ENCODE measurements around the gene USP20.

DNA sequence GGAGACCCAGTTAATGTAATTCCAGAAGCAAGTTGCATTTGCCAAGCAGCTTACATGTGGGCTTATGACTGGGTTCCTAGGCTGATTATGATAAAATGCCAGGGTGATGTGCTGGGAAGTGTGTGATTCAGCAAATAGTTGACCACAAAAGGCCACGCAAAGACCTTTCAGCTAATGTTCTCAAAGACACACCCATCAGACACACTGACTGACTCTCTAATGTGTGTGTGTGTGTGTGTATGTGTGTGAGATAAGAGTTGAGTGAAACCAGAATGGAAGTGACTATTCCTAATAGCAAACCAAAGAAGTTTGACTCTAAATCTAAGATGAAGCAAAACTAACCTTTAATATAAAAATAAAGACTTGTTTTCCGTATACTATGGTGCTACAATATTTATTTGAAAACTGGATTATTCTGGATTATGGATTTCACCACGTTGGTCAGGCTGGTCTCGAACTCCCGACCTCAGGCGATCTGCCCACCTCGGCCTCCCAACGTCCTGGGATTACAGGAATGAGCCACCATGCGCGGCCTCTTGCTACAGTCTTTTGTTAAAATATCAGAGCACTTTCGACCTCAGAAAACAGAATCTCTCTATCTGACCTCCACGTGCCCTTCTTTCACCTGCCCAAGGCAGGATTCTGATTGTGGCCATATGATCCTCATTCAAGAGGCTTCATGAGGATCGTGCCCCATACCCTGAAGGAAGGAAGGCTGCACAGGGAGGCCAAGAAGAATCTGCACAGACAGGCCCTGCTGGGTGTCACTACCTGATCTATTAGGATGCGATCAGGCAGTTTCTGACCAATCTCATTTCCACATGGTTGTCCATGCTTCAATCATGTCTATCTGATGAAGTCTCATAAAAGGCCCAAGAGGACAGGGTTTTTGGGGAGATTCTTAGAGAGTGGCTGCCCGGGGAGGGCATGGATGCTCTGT is 75.6 kb downstream of the USP20 start:
- TF ChIP-seq SIN3A (IDR thresholded peaks at IDR 0.05; ENCODE audit: borderline replicate concordance, insufficient read depth, low read depth, low read length) (no peak), TCF7L2 (IDR thresholded peaks at IDR 0.05; ENCODE audit: low read depth, low read length) (no peak), POLR2AphosphoS5 (IDR thresholded peaks at IDR 0.05; ENCODE audit: low read depth, low read length) (no peak)
- TF ChIP-seq, protein P1, sequence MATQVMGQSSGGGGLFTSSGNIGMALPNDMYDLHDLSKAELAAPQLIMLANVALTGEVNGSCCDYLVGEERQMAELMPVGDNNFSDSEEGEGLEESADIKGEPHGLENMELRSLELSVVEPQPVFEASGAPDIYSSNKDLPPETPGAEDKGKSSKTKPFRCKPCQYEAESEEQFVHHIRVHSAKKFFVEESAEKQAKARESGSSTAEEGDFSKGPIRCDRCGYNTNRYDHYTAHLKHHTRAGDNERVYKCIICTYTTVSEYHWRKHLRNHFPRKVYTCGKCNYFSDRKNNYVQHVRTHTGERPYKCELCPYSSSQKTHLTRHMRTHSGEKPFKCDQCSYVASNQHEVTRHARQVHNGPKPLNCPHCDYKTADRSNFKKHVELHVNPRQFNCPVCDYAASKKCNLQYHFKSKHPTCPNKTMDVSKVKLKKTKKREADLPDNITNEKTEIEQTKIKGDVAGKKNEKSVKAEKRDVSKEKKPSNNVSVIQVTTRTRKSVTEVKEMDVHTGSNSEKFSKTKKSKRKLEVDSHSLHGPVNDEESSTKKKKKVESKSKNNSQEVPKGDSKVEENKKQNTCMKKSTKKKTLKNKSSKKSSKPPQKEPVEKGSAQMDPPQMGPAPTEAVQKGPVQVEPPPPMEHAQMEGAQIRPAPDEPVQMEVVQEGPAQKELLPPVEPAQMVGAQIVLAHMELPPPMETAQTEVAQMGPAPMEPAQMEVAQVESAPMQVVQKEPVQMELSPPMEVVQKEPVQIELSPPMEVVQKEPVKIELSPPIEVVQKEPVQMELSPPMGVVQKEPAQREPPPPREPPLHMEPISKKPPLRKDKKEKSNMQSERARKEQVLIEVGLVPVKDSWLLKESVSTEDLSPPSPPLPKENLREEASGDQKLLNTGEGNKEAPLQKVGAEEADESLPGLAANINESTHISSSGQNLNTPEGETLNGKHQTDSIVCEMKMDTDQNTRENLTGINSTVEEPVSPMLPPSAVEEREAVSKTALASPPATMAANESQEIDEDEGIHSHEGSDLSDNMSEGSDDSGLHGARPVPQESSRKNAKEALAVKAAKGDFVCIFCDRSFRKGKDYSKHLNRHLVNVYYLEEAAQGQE (IDR thresholded peaks at IDR 0.05; ENCODE audit: insufficient read depth in 1 of 2, low read depth in 2 of 2, low read length in 1 of 2): no peak
- TF ChIP-seq, protein P2, sequence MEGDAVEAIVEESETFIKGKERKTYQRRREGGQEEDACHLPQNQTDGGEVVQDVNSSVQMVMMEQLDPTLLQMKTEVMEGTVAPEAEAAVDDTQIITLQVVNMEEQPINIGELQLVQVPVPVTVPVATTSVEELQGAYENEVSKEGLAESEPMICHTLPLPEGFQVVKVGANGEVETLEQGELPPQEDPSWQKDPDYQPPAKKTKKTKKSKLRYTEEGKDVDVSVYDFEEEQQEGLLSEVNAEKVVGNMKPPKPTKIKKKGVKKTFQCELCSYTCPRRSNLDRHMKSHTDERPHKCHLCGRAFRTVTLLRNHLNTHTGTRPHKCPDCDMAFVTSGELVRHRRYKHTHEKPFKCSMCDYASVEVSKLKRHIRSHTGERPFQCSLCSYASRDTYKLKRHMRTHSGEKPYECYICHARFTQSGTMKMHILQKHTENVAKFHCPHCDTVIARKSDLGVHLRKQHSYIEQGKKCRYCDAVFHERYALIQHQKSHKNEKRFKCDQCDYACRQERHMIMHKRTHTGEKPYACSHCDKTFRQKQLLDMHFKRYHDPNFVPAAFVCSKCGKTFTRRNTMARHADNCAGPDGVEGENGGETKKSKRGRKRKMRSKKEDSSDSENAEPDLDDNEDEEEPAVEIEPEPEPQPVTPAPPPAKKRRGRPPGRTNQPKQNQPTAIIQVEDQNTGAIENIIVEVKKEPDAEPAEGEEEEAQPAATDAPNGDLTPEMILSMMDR (IDR thresholded peaks at IDR 0.05): no peak
